IMR-90 (cell line): ENCODE measurements around the gene FBN1. TPM values are rescaled to one million over a fixed set of nuclear protein-coding genes. Genes with fewer than 3 reads are reported as not detected.
A peak's percentile ranks its signal among the peaks of the same experiment; 100 is the strongest.

Experiments used
- ATAC-seq: fragments of 200-7000 bp; cut with Tn5 transposase; 2 replicates; pipeline ENCODE4 v1.9.1; 2020; ENCODE audit warnings: low read depth, mild to moderate bottlenecking, moderate library complexity
- BruUV-seq: library from RNA; stranded (reverse); fragments of 400-500 nt; replicated peaks from 2 replicates; lab custom pipeline; 2021; lab: Mats Ljungman, UMichigan
- CTCF ChIA-PET: fragments of 300-600 bp; formaldehyde crosslinking; extraction: SDS; loops from one replicate; lab custom pipeline; 2021; ENCODE audit warnings: antibody characterized with exemption; lab: Yijun Ruan, JAX
- POLR2A ChIA-PET: fragments of 300-600 bp; sonication (Branson Sonifier 250); formaldehyde crosslinking; loops from one replicate; lab custom pipeline; 2022; ENCODE audit warnings: antibody characterized with exemption; ENCODE audit not compliant: unreplicated experiment; lab: Charles Lee
- DNase-seq: peaks from one replicate; pipeline ENCODE4 v3.0.0; 2013
- H2AFZ ChIP-seq: replicated peaks from 2 replicates; pipeline ENCODE3; 2013; ENCODE audit warnings: low read length, mild to moderate bottlenecking; ENCODE audit not compliant: poor library complexity
- H2AK5ac ChIP-seq: 2 replicates; pipeline ENCODE4 v1.6.1; 2013; ENCODE audit warnings: low read depth, low read length, inconsistent platforms
- H2AK9ac ChIP-seq: replicated peaks from 2 replicates; pipeline ENCODE3; 2013; ENCODE audit warnings: mild to moderate bottlenecking, low read depth, low read length, moderate library complexity; ENCODE audit not compliant: poor library complexity
- H2BK120ac ChIP-seq: 2 replicates; pipeline ENCODE4 v1.6.1; 2013; ENCODE audit warnings: low read depth, low read length, inconsistent platforms
- H2BK15ac ChIP-seq: 3 replicates; pipeline ENCODE4 v1.6.1; 2013; ENCODE audit warnings: low read depth, low read length, inconsistent platforms
- H2BK20ac ChIP-seq: 2 replicates; pipeline ENCODE4 v1.6.1; 2013; ENCODE audit warnings: low read depth, mild to moderate bottlenecking, inconsistent platforms, low read length, moderate library complexity
- H2BK5ac ChIP-seq: 2 replicates; pipeline ENCODE4 v1.6.1; 2013; ENCODE audit warnings: mild to moderate bottlenecking, low read depth, low read length, inconsistent platforms; ENCODE audit not compliant: poor library complexity, severe bottlenecking
- H3K14ac ChIP-seq: replicated peaks from 2 replicates; pipeline ENCODE4 v1.6.1; 2013; ENCODE audit warnings: low read depth, low read length, inconsistent platforms
- H3K18ac ChIP-seq: 2 replicates; pipeline ENCODE4 v1.6.1; 2013; ENCODE audit warnings: low read depth, low read length, control low read depth
- H3K23ac ChIP-seq: 2 replicates; pipeline ENCODE4 v1.6.1; 2013; ENCODE audit warnings: low read depth, low read length, inconsistent platforms
- H3K27ac ChIP-seq: 2 replicates; pipeline ENCODE4 v1.5.1; 2013; ENCODE audit warnings: mild to moderate bottlenecking, control low read depth, low read length; ENCODE audit not compliant: insufficient read depth
- H3K27me3 ChIP-seq: 2 replicates; pipeline ENCODE4 v1.6.1; 2013; ENCODE audit warnings: low read length; ENCODE audit not compliant: control insufficient read depth, insufficient read depth
- H3K36me3 ChIP-seq: 2 replicates; pipeline ENCODE4 v1.6.1; 2013; ENCODE audit warnings: low read length, mixed read lengths; ENCODE audit not compliant: control insufficient read depth, insufficient read depth
- H3K4ac ChIP-seq: 2 replicates; pipeline ENCODE4 v1.6.1; 2013; ENCODE audit warnings: low read depth, low read length, inconsistent platforms
- H3K4me1 ChIP-seq: 2 replicates; pipeline ENCODE4 v1.6.1; 2013; ENCODE audit warnings: low read length, mixed read lengths; ENCODE audit not compliant: control insufficient read depth, insufficient read depth
- H3K4me2 ChIP-seq: 2 replicates; pipeline ENCODE4 v1.6.1; 2013; ENCODE audit warnings: low read depth, mild to moderate bottlenecking, control low read depth, low read length, moderate library complexity
- H3K4me3 ChIP-seq: 2 replicates; pipeline ENCODE4 v1.5.1; 2013; ENCODE audit warnings: low read depth, mild to moderate bottlenecking, control low read depth, low read length, moderate library complexity; ENCODE audit not compliant: insufficient read depth
- H3K56ac ChIP-seq: 2 replicates; pipeline ENCODE4 v1.6.1; 2013; ENCODE audit warnings: low read length, inconsistent platforms; ENCODE audit not compliant: insufficient read depth; ENCODE audit errors: extremely low read depth
- H3K79me1 ChIP-seq, 2 experiments: 2 replicates each; pipeline ENCODE4 v1.6.1; 2013; ENCODE audit warnings: low read length in 2 of 2, inconsistent platforms in 1 of 2, low read depth in 1 of 2
- H3K9ac ChIP-seq: 2 replicates; pipeline ENCODE4 v1.6.1; 2013; ENCODE audit warnings: low read depth, low read length, control low read depth
- H3K9me1 ChIP-seq: 2 replicates; pipeline ENCODE4 v1.6.1; 2013; ENCODE audit warnings: low read length, inconsistent platforms; ENCODE audit not compliant: insufficient read depth
- H3K9me3 ChIP-seq: 2 replicates; pipeline ENCODE4 v1.6.1; 2013; ENCODE audit warnings: low read length; ENCODE audit not compliant: control insufficient read depth, insufficient read depth
- H4K20me1 ChIP-seq: 2 replicates; pipeline ENCODE4 v1.6.1; 2013; ENCODE audit warnings: low read length, inconsistent platforms; ENCODE audit not compliant: insufficient read depth
- H4K5ac ChIP-seq: 2 replicates; pipeline ENCODE4 v1.6.1; 2013; ENCODE audit warnings: mild to moderate bottlenecking, low read depth, low read length, control low read depth
- H4K8ac ChIP-seq, 2 experiments: 2 replicates each; pipeline ENCODE4 v1.6.1; 2013; ENCODE audit warnings: low read depth in 2 of 2, low read length in 2 of 2, control low read depth in 1 of 2, inconsistent platforms in 1 of 2
- H4K91ac ChIP-seq: 2 replicates; pipeline ENCODE4 v1.6.1; 2013; ENCODE audit warnings: low read depth, low read length, inconsistent platforms; ENCODE audit not compliant: insufficient read depth
- NFE2L2 ChIP-seq: fragments of 150-350 bp; IDR thresholded peaks from 2 replicates; pipeline ENCODE4 v1.6.1; 2016; ENCODE audit warnings: low read depth, mild to moderate bottlenecking, low read length
- RAD21 ChIP-seq: IDR thresholded peaks from 2 replicates; pipeline ENCODE4 v1.6.1; 2012; ENCODE audit warnings: low read length, improper control_type of control experiment
- WGBS, 2 experiments: methylation state at CpG; one replicate each; pipeline versions ENCODE4 v1.1.5 to v1.1.7; 2013; ENCODE audit warnings: missing lambda C conversion rate in 2 of 2; ENCODE audit not compliant: insufficient read length in 1 of 2; ENCODE audit errors: extremely low coverage in 2 of 2; 5-methylcytosine and 5-hydroxymethylcytosine counted together
- dilution Hi-C: fragments of 300-500 bp; cut with HindIII; formaldehyde crosslinking; loops from one replicate; pipeline ENCODE4 v1.14.3; 2018; ENCODE audit warnings: low sequenced_read_pairs; ENCODE audit not compliant: unreplicated experiment
- in situ Hi-C: fragments of 300-500 bp; cut with MboI; formaldehyde crosslinking; loops from 3 replicates; pipeline ENCODE4 v1.14.3; 2019; ENCODE audit warnings: low sequenced_read_pairs, inconsistent platforms, mixed read lengths
- intact Hi-C: fragments of 100-400 bp; cut with micrococcal nuclease; formaldehyde crosslinking; loops from 2 replicates; pipeline ENCODE4 v1.10.0; 2022
- polyA plus RNA-seq, 3 experiments: library from polyadenylated mRNA; depleted of rRNA; stranded (reverse); fragments of >200 nt; gene quantifications; 2 replicates each; pipeline ENCODE4 v1.2.3, GENCODE V29; 2012; ENCODE audit warnings: low replicate concordance in 1 of 3
- total RNA-seq: library from RNA; depleted of rRNA; stranded (reverse); fragments of >200 nt; gene quantifications from 2 replicates; pipeline ENCODE4 v1.2.3, GENCODE V29; 2012

Gene FBN1
- total and polyA plus RNA-seq, 2 of the 4 experiments (the other 2 are of a cell fraction), result 134 to 283 TPM

- peak overlapping the region; percentile 94 for H2AFZ ChIP-seq
- dilution Hi-C loops (no loop called here), intact Hi-C loops (loop anchor here (1.0 to 10.0 kb wide), 5 partner anchors 102 to 1501 kb away; no protein-coding TSS in a partner anchor), in situ Hi-C loops (no loop called here)
- H3K14ac ChIP-seq, result peak overlapping the region; percentile 93
- H3K9me3 ChIP-seq, result no peaks in the 10 kb centered on the region
- peak overlapping the region; percentile 96 for H2AK9ac ChIP-seq
- H3K23ac ChIP-seq, result peak overlapping the region; percentile 97
- no peaks in the 10 kb centered on the region for H3K27me3 ChIP-seq
- peaks cover 11 to 40% of the 10 kb centered on the region in 2 experiments; a peak in 3 of 4 replicates for H3K79me1 ChIP-seq
- H2BK15ac ChIP-seq, result peak overlapping the region; percentile 4; the same call in 1 of the 3 replicates
- H3K18ac ChIP-seq, result peak overlapping the region; percentile 77
- H4K8ac ChIP-seq, result peak overlapping the region; percentile 5 to 59; a peak in 2 of 4 replicates
- POLR2A ChIA-PET, result no interaction called here
- H3K56ac ChIP-seq, result peak overlapping the region; percentile 85
- H3K36me3 ChIP-seq, result peaks cover 2% of the 10 kb centered on the region; the same call in 1 of the 2 replicates
- peak overlapping the region; percentile 86 for H3K9ac ChIP-seq
- no TSS peak for BruUV-seq
- H4K91ac ChIP-seq, result peak overlapping the region; percentile 84
- H3K4me1 ChIP-seq, result peaks cover 8% of the 10 kb centered on the region
- no peaks in the 10 kb centered on the region; the same call in 1 of the 2 replicates for H3K9me1 ChIP-seq
- peak overlapping the region; percentile 90 for H3K4me3 ChIP-seq
- peak overlapping the region; percentile 6 for H4K5ac ChIP-seq
- peak overlapping the region; percentile 89 for H3K27ac ChIP-seq
- peak overlapping the region; percentile 96 for H3K4ac ChIP-seq
- TF ChIP-seq RAD21 (peak; percentile 13; the same call in 1 of the 2 replicates), NFE2L2 (no peak)
- H2BK20ac ChIP-seq, result peak overlapping the region; percentile 52; the same call in 1 of the 2 replicates
- ATAC-seq (no peak), DNase-seq (no peak)
- peak overlapping the region; percentile 85 for H2BK120ac ChIP-seq
- H3K4me2 ChIP-seq, result peak overlapping the region; percentile 99
- 0% methylated on average over 1 of the region's 12 CpGs; no CpG with 5 or more reads in 1 of the 2 experiments for WGBS, 2 experiments
- peak overlapping the region; percentile 41 for H2AK5ac ChIP-seq
- peak overlapping the region; percentile 83 for H2BK5ac ChIP-seq
- CTCF ChIA-PET, result no interaction called here
- H4K20me1 ChIP-seq, result peaks cover 23% of the 10 kb centered on the region
These were observed 1.6 kb downstream of the FBN1 start for GRCh38 chr15:48643776-48644466.
